D721Med (cell line): ENCODE measurements around the gene APOB.

Source experiments
- DNase-seq: peaks from one replicate; pipeline ENCODE4 v3.0.0; 2011; ENCODE audit warnings: low spot score; ENCODE audit not compliant: insufficient read length
- FAIRE-seq: peaks from 2 replicates; lab custom pipeline; 2011; peaks lifted over from hg19 to GRCh38; lab: Jason Lieb, UNC
- TF ChIP-seq, protein P1 (sequence below): IDR thresholded peaks from 2 replicates; pipeline ENCODE4 v1.5.1; 2012; ENCODE audit warnings: mild to moderate bottlenecking, control low read depth; ENCODE audit not compliant: insufficient read depth; ENCODE audit errors: missing control alignments

APOB gene, protein sequence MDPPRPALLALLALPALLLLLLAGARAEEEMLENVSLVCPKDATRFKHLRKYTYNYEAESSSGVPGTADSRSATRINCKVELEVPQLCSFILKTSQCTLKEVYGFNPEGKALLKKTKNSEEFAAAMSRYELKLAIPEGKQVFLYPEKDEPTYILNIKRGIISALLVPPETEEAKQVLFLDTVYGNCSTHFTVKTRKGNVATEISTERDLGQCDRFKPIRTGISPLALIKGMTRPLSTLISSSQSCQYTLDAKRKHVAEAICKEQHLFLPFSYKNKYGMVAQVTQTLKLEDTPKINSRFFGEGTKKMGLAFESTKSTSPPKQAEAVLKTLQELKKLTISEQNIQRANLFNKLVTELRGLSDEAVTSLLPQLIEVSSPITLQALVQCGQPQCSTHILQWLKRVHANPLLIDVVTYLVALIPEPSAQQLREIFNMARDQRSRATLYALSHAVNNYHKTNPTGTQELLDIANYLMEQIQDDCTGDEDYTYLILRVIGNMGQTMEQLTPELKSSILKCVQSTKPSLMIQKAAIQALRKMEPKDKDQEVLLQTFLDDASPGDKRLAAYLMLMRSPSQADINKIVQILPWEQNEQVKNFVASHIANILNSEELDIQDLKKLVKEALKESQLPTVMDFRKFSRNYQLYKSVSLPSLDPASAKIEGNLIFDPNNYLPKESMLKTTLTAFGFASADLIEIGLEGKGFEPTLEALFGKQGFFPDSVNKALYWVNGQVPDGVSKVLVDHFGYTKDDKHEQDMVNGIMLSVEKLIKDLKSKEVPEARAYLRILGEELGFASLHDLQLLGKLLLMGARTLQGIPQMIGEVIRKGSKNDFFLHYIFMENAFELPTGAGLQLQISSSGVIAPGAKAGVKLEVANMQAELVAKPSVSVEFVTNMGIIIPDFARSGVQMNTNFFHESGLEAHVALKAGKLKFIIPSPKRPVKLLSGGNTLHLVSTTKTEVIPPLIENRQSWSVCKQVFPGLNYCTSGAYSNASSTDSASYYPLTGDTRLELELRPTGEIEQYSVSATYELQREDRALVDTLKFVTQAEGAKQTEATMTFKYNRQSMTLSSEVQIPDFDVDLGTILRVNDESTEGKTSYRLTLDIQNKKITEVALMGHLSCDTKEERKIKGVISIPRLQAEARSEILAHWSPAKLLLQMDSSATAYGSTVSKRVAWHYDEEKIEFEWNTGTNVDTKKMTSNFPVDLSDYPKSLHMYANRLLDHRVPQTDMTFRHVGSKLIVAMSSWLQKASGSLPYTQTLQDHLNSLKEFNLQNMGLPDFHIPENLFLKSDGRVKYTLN (N-terminal part only)

DNA sequence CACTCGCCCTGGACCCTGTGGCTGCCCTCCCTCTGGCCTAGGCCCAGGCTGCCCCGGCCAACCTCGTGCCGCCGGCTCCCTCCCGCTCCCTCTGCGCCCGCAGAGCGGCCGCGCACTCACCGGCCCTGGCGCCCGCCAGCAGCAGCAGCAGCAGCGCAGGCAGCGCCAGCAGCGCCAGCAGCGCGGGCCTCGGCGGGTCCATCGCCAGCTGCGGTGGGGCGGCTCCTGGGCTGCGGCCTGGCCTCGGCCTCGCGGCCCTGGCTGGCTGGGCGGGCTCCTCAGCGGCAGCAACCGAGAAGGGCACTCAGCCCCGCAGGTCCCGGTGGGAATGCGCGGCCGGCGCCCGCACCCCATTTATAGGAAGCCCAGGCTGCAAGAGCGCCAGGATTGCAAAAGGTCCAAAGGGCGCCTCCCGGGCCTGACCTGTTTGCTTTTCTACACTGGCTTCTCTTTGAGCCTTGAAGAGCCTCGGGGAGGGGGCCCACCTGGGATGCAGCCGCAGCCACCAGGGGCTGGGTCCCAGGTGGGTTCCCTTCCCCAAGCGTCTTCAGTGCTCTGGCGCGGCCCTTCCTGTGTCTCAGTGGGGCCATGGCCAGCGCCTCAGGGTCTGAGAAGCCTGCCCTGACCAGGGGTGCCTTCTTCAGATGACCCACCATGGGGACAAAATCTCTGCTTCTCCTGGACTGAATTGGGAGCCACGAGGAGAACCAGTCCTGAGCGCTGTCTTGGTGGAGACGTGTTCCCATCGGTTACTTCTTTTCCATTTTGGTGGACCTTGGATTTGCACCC lies at the start of gene APOB:
APOB (minus strand) TSS at position 330 of the 789 bp plus-strand sequence; CDS start at position 202, 128 bp downstream.
- TF ChIP-seq, protein P1, sequence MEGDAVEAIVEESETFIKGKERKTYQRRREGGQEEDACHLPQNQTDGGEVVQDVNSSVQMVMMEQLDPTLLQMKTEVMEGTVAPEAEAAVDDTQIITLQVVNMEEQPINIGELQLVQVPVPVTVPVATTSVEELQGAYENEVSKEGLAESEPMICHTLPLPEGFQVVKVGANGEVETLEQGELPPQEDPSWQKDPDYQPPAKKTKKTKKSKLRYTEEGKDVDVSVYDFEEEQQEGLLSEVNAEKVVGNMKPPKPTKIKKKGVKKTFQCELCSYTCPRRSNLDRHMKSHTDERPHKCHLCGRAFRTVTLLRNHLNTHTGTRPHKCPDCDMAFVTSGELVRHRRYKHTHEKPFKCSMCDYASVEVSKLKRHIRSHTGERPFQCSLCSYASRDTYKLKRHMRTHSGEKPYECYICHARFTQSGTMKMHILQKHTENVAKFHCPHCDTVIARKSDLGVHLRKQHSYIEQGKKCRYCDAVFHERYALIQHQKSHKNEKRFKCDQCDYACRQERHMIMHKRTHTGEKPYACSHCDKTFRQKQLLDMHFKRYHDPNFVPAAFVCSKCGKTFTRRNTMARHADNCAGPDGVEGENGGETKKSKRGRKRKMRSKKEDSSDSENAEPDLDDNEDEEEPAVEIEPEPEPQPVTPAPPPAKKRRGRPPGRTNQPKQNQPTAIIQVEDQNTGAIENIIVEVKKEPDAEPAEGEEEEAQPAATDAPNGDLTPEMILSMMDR, result no peak
- DNase-seq (no peak), FAIRE-seq (no peak)

GRCh38 chr2:21092308-21092869 lies 48.5 kb upstream of the APOB start:
- DNase-seq, result no peak
- no peak for FAIRE-seq
- TF ChIP-seq, protein P1, result no peak

DNA sequence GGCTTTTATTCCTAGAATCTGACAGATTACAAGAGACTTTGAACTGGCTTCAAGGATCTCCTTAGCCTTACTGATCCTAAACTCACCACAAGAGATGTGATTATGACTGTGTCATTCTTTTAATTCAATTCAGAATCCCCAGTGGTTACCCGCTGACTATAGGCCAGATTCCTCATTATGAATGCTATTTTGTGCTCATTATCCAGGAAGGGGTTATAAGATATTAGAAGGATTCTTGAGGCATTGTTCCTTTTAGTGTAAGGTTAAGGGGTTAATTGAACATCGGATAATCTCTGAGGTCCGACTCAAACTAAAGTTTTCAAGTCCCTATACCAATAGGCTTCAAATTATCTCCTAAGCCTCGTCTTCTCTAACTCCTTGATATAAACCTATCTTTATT lies 40.5 kb upstream of the APOB start:
- FAIRE-seq, result no peak
- no peak for DNase-seq
- TF ChIP-seq, protein P1, result no peak

DNA sequence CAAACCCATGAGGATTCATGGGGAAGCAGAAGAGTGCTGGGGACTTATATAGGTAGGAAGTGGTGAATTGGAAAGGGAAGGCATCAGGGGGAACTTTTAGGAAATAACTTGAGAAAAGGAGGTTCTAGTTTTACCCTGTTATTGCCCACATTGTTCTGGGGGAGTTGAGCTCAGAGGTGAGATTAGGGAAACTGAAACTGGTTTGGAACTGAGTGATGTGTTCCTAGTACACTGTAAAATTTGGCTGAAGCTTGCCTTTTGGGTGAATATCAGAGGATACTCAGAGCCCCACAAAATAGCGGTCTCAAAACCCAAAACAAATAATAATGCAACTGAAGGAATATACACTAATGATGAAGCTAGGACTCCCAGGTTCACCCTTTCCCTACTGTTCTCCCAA lies 39.6 kb upstream of the APOB start:
- DNase-seq (no peak), FAIRE-seq (no peak)
- TF ChIP-seq, protein P1, result no peak

GRCh38 chr2:21078296-21078695 lies 34.4 kb upstream of the APOB start:
- TF ChIP-seq, protein P1, result no peak
- FAIRE-seq (no peak), DNase-seq (no peak)

DNA sequence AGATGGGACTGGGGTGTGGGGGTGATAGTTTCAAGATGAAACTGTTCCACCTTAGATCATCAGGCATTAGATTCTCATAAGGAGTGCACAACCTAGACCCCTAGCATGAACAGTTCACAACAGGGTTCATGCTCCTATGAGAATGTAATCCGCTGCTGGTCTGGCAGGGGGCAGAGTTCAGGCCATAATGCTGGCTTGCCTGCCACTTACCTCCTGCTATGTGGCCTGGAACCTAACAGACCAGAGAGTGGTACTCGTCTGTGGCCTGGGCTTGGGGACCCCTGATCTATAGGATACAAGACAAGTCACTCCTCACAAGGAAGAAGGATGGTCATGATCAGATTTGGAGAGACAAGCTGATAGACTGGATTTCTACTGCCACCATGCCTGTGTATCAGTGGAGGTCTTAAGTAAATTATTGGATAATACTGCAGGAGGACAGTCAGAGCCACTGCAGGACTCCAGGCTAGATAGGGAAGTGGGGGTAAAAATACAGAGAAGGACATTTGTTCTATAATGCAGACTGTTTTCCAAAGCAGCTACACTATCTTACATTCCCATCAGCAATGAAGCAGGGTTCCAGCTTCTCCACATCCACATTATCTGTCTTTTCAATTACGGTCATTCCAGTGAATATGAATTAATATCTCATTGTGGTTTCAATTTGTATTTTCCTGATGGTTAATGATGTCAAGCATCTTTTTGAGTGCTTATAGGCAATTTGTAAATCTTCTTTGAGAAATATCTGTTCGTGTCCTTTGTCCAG lies 28.8 kb upstream of the APOB start:
- TF ChIP-seq, protein P1, result no peak
- FAIRE-seq (no peak), DNase-seq (no peak)
